ENCODE data around the gene ULK4. TPM values are rescaled to one million over a fixed set of nuclear protein-coding genes. Genes with fewer than 3 reads are reported as not detected.
A peak's percentile ranks its signal among the peaks of the same experiment; 100 is the strongest.

The ULK4 gene
- total and polyA plus RNA-seq, 2 donors (not counting 1 experiment from before 2014, with no cell fraction given): 9.1 to 9.7 TPM

- peak; percentile 22 to 42 for DNase-seq (ENCODE audit: low read depth in 2 of 2)
- Histone ChIP-seq H3K4me2 (ENCODE audit: extremely low read depth, insufficient read depth, low read length) (no peak overlapping the region), H3K4me3 (replicated peaks in 1 of 4; ENCODE audit: control extremely low read depth in 1 of 4, insufficient read depth in 1 of 4, low read depth in 3 of 4, low read length in 4 of 4) (no peak overlapping the region), H3K36me3 (ENCODE audit: control insufficient read depth, insufficient read depth, low read length) (no peaks in the 10 kb centered on the region), H3K27ac (ENCODE audit: insufficient read depth, low read length) (no peak overlapping the region), H3K4me1 (ENCODE audit: control insufficient read depth, extremely low read depth, insufficient read depth, low read length) (no peaks in the 10 kb centered on the region), H3K79me2 (ENCODE audit: control insufficient read depth, insufficient read depth, low read length) (peaks cover 96% of the 10 kb centered on the region), H3K9ac (ENCODE audit: insufficient read depth, low read length) (no peak overlapping the region), H3K27me3 (ENCODE audit: control insufficient read depth, insufficient read depth, low read length) (no peaks in the 10 kb centered on the region), H2AFZ (ENCODE audit: low read length) (no peak overlapping the region), H4K20me1 (ENCODE audit: control insufficient read depth, extremely low read depth, insufficient read depth, low read length) (peaks cover 11% of the 10 kb centered on the region), H3K9me3 (ENCODE audit: control insufficient read depth, insufficient read depth, low read depth, low read length) (no peaks in the 10 kb centered on the region)
- TF ChIP-seq CTCF (conservative IDR thresholded peaks at IDR 0.05 in 1 of 2, IDR thresholded peaks at IDR 0.05 in 1 of 2; ENCODE audit: low read depth in 1 of 2, low read length in 2 of 2) (no peak), EZH2 (IDR thresholded peaks at IDR 0.05; ENCODE audit: low read length, missing control alignments) (no peak)
These were observed 753.2 kb downstream of the ULK4 start for GRCh38 chr3:41208507-41209220.

GRCh38 chr3:41207355-41207754 lies 754.5 kb downstream of the ULK4 start:
- H3K9ac ChIP-seq (ENCODE audit: insufficient read depth, low read length): no peak overlapping the region
- H3K27me3 ChIP-seq (ENCODE audit: control insufficient read depth, insufficient read depth, low read length): no peaks in the 10 kb centered on the region
- H3K4me1 ChIP-seq (ENCODE audit: control insufficient read depth, extremely low read depth, insufficient read depth, low read length): peaks cover 6% of the 10 kb centered on the region
- DNase-seq (ENCODE audit: low read depth in 2 of 2): no peak
- peaks cover 9% of the 10 kb centered on the region for H4K20me1 ChIP-seq (ENCODE audit: control insufficient read depth, extremely low read depth, insufficient read depth, low read length)
- H3K9me3 ChIP-seq (ENCODE audit: control insufficient read depth, insufficient read depth, low read depth, low read length): no peaks in the 10 kb centered on the region
- peaks cover 97% of the 10 kb centered on the region for H3K79me2 ChIP-seq (ENCODE audit: control insufficient read depth, insufficient read depth, low read length)
- H2AFZ ChIP-seq (ENCODE audit: low read length): no peak overlapping the region
- no peak for TF ChIP-seq EZH2 (IDR thresholded peaks at IDR 0.05; ENCODE audit: low read length, missing control alignments)
- H3K27ac ChIP-seq (ENCODE audit: insufficient read depth, low read length): no peak overlapping the region
- no peak overlapping the region for H3K4me3 ChIP-seq (replicated peaks in 1 of 4; ENCODE audit: control extremely low read depth in 1 of 4, insufficient read depth in 1 of 4, low read depth in 3 of 4, low read length in 4 of 4)
- no peak overlapping the region for H3K4me2 ChIP-seq (ENCODE audit: extremely low read depth, insufficient read depth, low read length)
- H3K36me3 ChIP-seq (ENCODE audit: control insufficient read depth, insufficient read depth, low read length): no peaks in the 10 kb centered on the region

- Histone ChIP-seq H3K4me2 (ENCODE audit: extremely low read depth, insufficient read depth, low read length) (no peak overlapping the region), H3K79me2 (ENCODE audit: control insufficient read depth, insufficient read depth, low read length) (peaks cover 97% of the 10 kb centered on the region), H3K36me3 (ENCODE audit: control insufficient read depth, insufficient read depth, low read length) (no peaks in the 10 kb centered on the region), H3K9ac (ENCODE audit: insufficient read depth, low read length) (no peak overlapping the region), H2AFZ (ENCODE audit: low read length) (no peak overlapping the region), H3K27ac (ENCODE audit: insufficient read depth, low read length) (no peak overlapping the region), H3K9me3 (ENCODE audit: control insufficient read depth, insufficient read depth, low read depth, low read length) (no peaks in the 10 kb centered on the region), H3K4me3 (replicated peaks in 1 of 4; ENCODE audit: control extremely low read depth in 1 of 4, insufficient read depth in 1 of 4, low read depth in 3 of 4, low read length in 4 of 4) (no peak overlapping the region), H3K27me3 (ENCODE audit: control insufficient read depth, insufficient read depth, low read length) (no peaks in the 10 kb centered on the region), H4K20me1 (ENCODE audit: control insufficient read depth, extremely low read depth, insufficient read depth, low read length) (peaks cover 9% of the 10 kb centered on the region), H3K4me1 (ENCODE audit: control insufficient read depth, extremely low read depth, insufficient read depth, low read length) (peaks cover 11% of the 10 kb centered on the region)
- no peak for DNase-seq (ENCODE audit: low read depth in 2 of 2)
- TF ChIP-seq CTCF (conservative IDR thresholded peaks at IDR 0.05 in 1 of 2, IDR thresholded peaks at IDR 0.05 in 1 of 2; ENCODE audit: low read depth in 1 of 2, low read length in 2 of 2) (no peak), EZH2 (IDR thresholded peaks at IDR 0.05; ENCODE audit: low read length, missing control alignments) (no peak)
These were observed 756.3 kb downstream of the ULK4 start for GRCh38 chr3:41205591-41205990.
